ENCODE measurements around the gene IQSEC3. TPM values are rescaled to one million over a fixed set of nuclear protein-coding genes. Genes with fewer than 3 reads are reported as not detected.
"Not testable (repeated sequence)": the region's sequence is repeated elsewhere in the genome, so short reads cannot be mapped to it uniquely, and the experiment has no call there.

The IQSEC3 gene
- polyA plus RNA-seq, 2 donors, result 0.13 to 0.14 TPM

GRCh38 chr12:52902-53734 lies 13.4 kb upstream of the IQSEC3 start:
- H3K9me3 ChIP-seq (ENCODE audit: control insufficient read depth in 2 of 2, insufficient read depth in 1 of 2, low read depth in 1 of 2, low read length in 1 of 2); H3K4me1 ChIP-seq (ENCODE audit: control insufficient read depth in 2 of 2, insufficient read depth in 2 of 2, low read length in 1 of 2); H3K4me3 ChIP-seq (ENCODE audit: low read depth in 1 of 2, low read length in 2 of 2); H3K36me3 ChIP-seq (ENCODE audit: control insufficient read depth in 2 of 2, insufficient read depth in 2 of 2, low read length in 1 of 2); H3K27ac ChIP-seq (ENCODE audit: low read depth in 2 of 2, low read length in 1 of 2); H3K27me3 ChIP-seq (ENCODE audit: control insufficient read depth in 1 of 2, insufficient read depth in 2 of 2, low read length in 2 of 2): not testable (repeated sequence)
- 52 to 60% methylated on average over 4 of the region's 4 CpGs for WGBS, 2 donors

GRCh38 chr12:53735-54730 lies 12.5 kb upstream of the IQSEC3 start:
- no peak overlapping the region for H3K27ac ChIP-seq (ENCODE audit: low read depth in 2 of 2, low read length in 1 of 2)
- H3K4me3 ChIP-seq (ENCODE audit: low read depth in 1 of 2, low read length in 2 of 2), result no peak overlapping the region
- no peaks in the 10 kb centered on the region for H3K9me3 ChIP-seq (ENCODE audit: control insufficient read depth in 2 of 2, insufficient read depth in 1 of 2, low read depth in 1 of 2, low read length in 1 of 2)
- no peaks in the 10 kb centered on the region for H3K36me3 ChIP-seq (ENCODE audit: control insufficient read depth in 2 of 2, insufficient read depth in 2 of 2, low read length in 1 of 2)
- no peaks in the 10 kb centered on the region for H3K27me3 ChIP-seq (ENCODE audit: control insufficient read depth in 1 of 2, insufficient read depth in 2 of 2, low read length in 2 of 2)
- 31 to 39% methylated on average over 4 of the region's 4 CpGs for WGBS, 2 donors
- H3K4me1 ChIP-seq (ENCODE audit: control insufficient read depth in 2 of 2, insufficient read depth in 2 of 2, low read length in 1 of 2), result no peaks in the 10 kb centered on the region

- H3K27ac ChIP-seq (ENCODE audit: low read depth in 2 of 2, low read length in 1 of 2), result no peak overlapping the region
- no peak overlapping the region for H3K4me3 ChIP-seq (ENCODE audit: low read depth in 1 of 2, low read length in 2 of 2)
- H3K9me3 ChIP-seq (ENCODE audit: control insufficient read depth in 2 of 2, insufficient read depth in 1 of 2, low read depth in 1 of 2, low read length in 1 of 2), result no peaks in the 10 kb centered on the region
- H3K36me3 ChIP-seq (ENCODE audit: control insufficient read depth in 2 of 2, insufficient read depth in 2 of 2, low read length in 1 of 2), result no peaks in the 10 kb centered on the region
- 63 to 64% methylated on average over 13 of the region's 13 CpGs for WGBS, 2 donors
- no peaks in the 10 kb centered on the region for H3K4me1 ChIP-seq (ENCODE audit: control insufficient read depth in 2 of 2, insufficient read depth in 2 of 2, low read length in 1 of 2)
- H3K27me3 ChIP-seq (ENCODE audit: control insufficient read depth in 1 of 2, insufficient read depth in 2 of 2, low read length in 2 of 2), result no peaks in the 10 kb centered on the region
Measured at GRCh38 chr12:54750-55535, 11.6 kb upstream of the IQSEC3 start.

- Histone ChIP-seq H3K27me3 (ENCODE audit: control insufficient read depth in 1 of 2, insufficient read depth in 2 of 2, low read length in 2 of 2) (no peaks in the 10 kb centered on the region), H3K4me1 (ENCODE audit: control insufficient read depth in 2 of 2, insufficient read depth in 2 of 2, low read length in 1 of 2) (no peaks in the 10 kb centered on the region), H3K36me3 (ENCODE audit: control insufficient read depth in 2 of 2, insufficient read depth in 2 of 2, low read length in 1 of 2) (no peaks in the 10 kb centered on the region), H3K9me3 (ENCODE audit: control insufficient read depth in 2 of 2, insufficient read depth in 1 of 2, low read depth in 1 of 2, low read length in 1 of 2) (no peaks in the 10 kb centered on the region), H3K27ac (ENCODE audit: low read depth in 2 of 2, low read length in 1 of 2) (no peak overlapping the region), H3K4me3 (ENCODE audit: low read depth in 1 of 2, low read length in 2 of 2) (no peak overlapping the region)
- 62 to 68% methylated on average over 7 of the region's 7 CpGs for WGBS, 2 donors
Measured at GRCh38 chr12:56683-57346, 9.8 kb upstream of the IQSEC3 start.

- no peaks in the 10 kb centered on the region for H3K36me3 ChIP-seq (ENCODE audit: control insufficient read depth in 2 of 2, insufficient read depth in 2 of 2, low read length in 1 of 2)
- H3K27me3 ChIP-seq (ENCODE audit: control insufficient read depth in 1 of 2, insufficient read depth in 2 of 2, low read length in 2 of 2), result no peaks in the 10 kb centered on the region
- no peak overlapping the region for H3K27ac ChIP-seq (ENCODE audit: low read depth in 2 of 2, low read length in 1 of 2)
- WGBS, 2 donors, result 79 to 80% methylated on average over 7 of the region's 7 CpGs
- H3K4me3 ChIP-seq (ENCODE audit: low read depth in 1 of 2, low read length in 2 of 2), result no peak overlapping the region
- H3K4me1 ChIP-seq (ENCODE audit: control insufficient read depth in 2 of 2, insufficient read depth in 2 of 2, low read length in 1 of 2), result no peaks in the 10 kb centered on the region
- no peaks in the 10 kb centered on the region for H3K9me3 ChIP-seq (ENCODE audit: control insufficient read depth in 2 of 2, insufficient read depth in 1 of 2, low read depth in 1 of 2, low read length in 1 of 2)
Measured at GRCh38 chr12:57539-57938, 9.0 kb upstream of the IQSEC3 start.

- Histone ChIP-seq H3K27ac (ENCODE audit: low read depth in 2 of 2, low read length in 1 of 2) (no peak overlapping the region), H3K4me1 (ENCODE audit: control insufficient read depth in 2 of 2, insufficient read depth in 2 of 2, low read length in 1 of 2) (no peaks in the 10 kb centered on the region), H3K27me3 (ENCODE audit: control insufficient read depth in 1 of 2, insufficient read depth in 2 of 2, low read length in 2 of 2) (no peaks in the 10 kb centered on the region)
Measured at GRCh38 chr12:58832-59231, 7.7 kb upstream of the IQSEC3 start.

GRCh38 chr12:61845-62244 lies 4.7 kb upstream of the IQSEC3 start:
- H3K4me3 ChIP-seq (ENCODE audit: low read depth in 1 of 2, low read length in 2 of 2); H3K9me3 ChIP-seq (ENCODE audit: control insufficient read depth in 2 of 2, insufficient read depth in 1 of 2, low read depth in 1 of 2, low read length in 1 of 2); H3K27me3 ChIP-seq (ENCODE audit: control insufficient read depth in 1 of 2, insufficient read depth in 2 of 2, low read length in 2 of 2); H3K27ac ChIP-seq (ENCODE audit: low read depth in 2 of 2, low read length in 1 of 2); H3K4me1 ChIP-seq (ENCODE audit: control insufficient read depth in 2 of 2, insufficient read depth in 2 of 2, low read length in 1 of 2); H3K36me3 ChIP-seq (ENCODE audit: control insufficient read depth in 2 of 2, insufficient read depth in 2 of 2, low read length in 1 of 2): not testable (repeated sequence)

More at GRCh38 chr12:58832-59231, 7.7 kb upstream of the IQSEC3 start:
- Histone ChIP-seq H3K4me3 (ENCODE audit: low read depth in 1 of 2, low read length in 2 of 2) (no peak overlapping the region), H3K36me3 (ENCODE audit: control insufficient read depth in 2 of 2, insufficient read depth in 2 of 2, low read length in 1 of 2) (no peaks in the 10 kb centered on the region), H3K9me3 (ENCODE audit: control insufficient read depth in 2 of 2, insufficient read depth in 1 of 2, low read depth in 1 of 2, low read length in 1 of 2) (no peaks in the 10 kb centered on the region)

GRCh38 chr12:65491-66063 lies 990 bp upstream of the IQSEC3 start:
- not testable (repeated sequence) for H3K36me3 ChIP-seq (ENCODE audit: control insufficient read depth in 2 of 2, insufficient read depth in 2 of 2, low read length in 1 of 2); H3K27ac ChIP-seq (ENCODE audit: low read depth in 2 of 2, low read length in 1 of 2); H3K4me1 ChIP-seq (ENCODE audit: control insufficient read depth in 2 of 2, insufficient read depth in 2 of 2, low read length in 1 of 2); H3K9me3 ChIP-seq (ENCODE audit: control insufficient read depth in 2 of 2, insufficient read depth in 1 of 2, low read depth in 1 of 2, low read length in 1 of 2); H3K27me3 ChIP-seq (ENCODE audit: control insufficient read depth in 1 of 2, insufficient read depth in 2 of 2, low read length in 2 of 2); H3K4me3 ChIP-seq (ENCODE audit: low read depth in 1 of 2, low read length in 2 of 2)
- 48 to 50% methylated on average over 4 of the region's 4 CpGs for WGBS, 2 donors

All from esophagus (tissue), 2 donors.